Coronary artery (tissue), 2 donors: Measurements from ENCODE around the gene ANKRD28.
A peak's percentile ranks its signal among the peaks of the same experiment; 100 is the strongest.

Experiments
- DNase-seq: peaks from one replicate; pipeline ENCODE4 v3.0.0-alpha.2; 2017; ENCODE audit warnings: low spot score
- H3K27ac ChIP-seq, 2 donors: fragments of 200-600 bp; sonication (generic); one replicate each; pipeline ENCODE4 v1.5.1; 2016 to 2019
- H3K4me3 ChIP-seq: fragments of 200-600 bp; sonication (generic); 2 replicates; pipeline ENCODE4 v1.5.1; 2016; ENCODE audit warnings: mild to moderate bottlenecking, moderate library complexity
- CTCF ChIP-seq: fragments of 200-600 bp; sonication (generic); IDR thresholded peaks from one replicate; pipeline ENCODE4 v1.5.1; 2019; ENCODE audit warnings: antibody characterized with exemption

The ANKRD28 gene

GRCh38 chr3:15787941-15788340, 9.8 kb downstream of the ANKRD28 start:
- no peak overlapping the region for H3K27ac ChIP-seq
- no peak for DNase-seq
- no peak for TF ChIP-seq CTCF
- no peak overlapping the region for H3K4me3 ChIP-seq

- Histone ChIP-seq H3K27ac (no peak overlapping the region), H3K4me3 (no peak overlapping the region)
- TF ChIP-seq CTCF, result no peak
- no peak for DNase-seq
Measured at GRCh38 chr3:15787526-15787925, 10.3 kb downstream of the ANKRD28 start.

GRCh38 chr3:15783361-15783969, 14.3 kb downstream of the ANKRD28 start:
- no peak for TF ChIP-seq CTCF
- DNase-seq, result no peak
- H3K4me3 ChIP-seq, result no peak overlapping the region
- peak overlapping the region in 1 of 2 donors; percentile 15 for H3K27ac ChIP-seq

- TF ChIP-seq CTCF, result no peak
- DNase-seq, result no peak
- peak overlapping the region in 1 of 2 donors; percentile 29 for H3K27ac ChIP-seq
- H3K4me3 ChIP-seq, result peak overlapping the region; percentile 2
Measured at GRCh38 chr3:15782429-15782828, 15.3 kb downstream of the ANKRD28 start.

GRCh38 chr3:15781637-15782402, 16.0 kb downstream of the ANKRD28 start:
- no peak for TF ChIP-seq CTCF
- no peak for DNase-seq
- H3K4me3 ChIP-seq, result no peak overlapping the region
- H3K27ac ChIP-seq, result peak overlapping the region in 1 of 2 donors; percentile 43

- Histone ChIP-seq H3K27ac (no peak overlapping the region), H3K4me3 (no peak overlapping the region)
- DNase-seq, result no peak
- no peak for TF ChIP-seq CTCF
Measured at GRCh38 chr3:15781131-15781530, 16.6 kb downstream of the ANKRD28 start.

GRCh38 chr3:15779111-15779510, 18.7 kb downstream of the ANKRD28 start:
- TF ChIP-seq CTCF, result no peak
- DNase-seq, result no peak
- H3K4me3 ChIP-seq, result no peak overlapping the region
- H3K27ac ChIP-seq, result no peak overlapping the region
